BE2C (cell line): ENCODE results near the gene AKAP13.

Source experiments
- DNase-seq: peaks from one replicate; pipeline ENCODE4 v3.0.0-alpha.2; 2020
- H3K27me3 ChIP-seq: fragments of 250-450 bp; sonication (Bioruptor Pico); 2 replicates; pipeline ENCODE4 v1.5.1; 2020; ENCODE audit warnings: mild to moderate bottlenecking
- H3K36me3 ChIP-seq: fragments of 250-450 bp; sonication (Bioruptor Pico); 2 replicates; pipeline ENCODE4 v1.5.1; 2020; ENCODE audit warnings: mild to moderate bottlenecking
- H3K4me1 ChIP-seq: fragments of 250-450 bp; sonication (Bioruptor Pico); 2 replicates; pipeline ENCODE4 v1.5.1; 2020
- H3K4me3 ChIP-seq: 2 replicates; pipeline ENCODE4 v1.5.1; 2011; ENCODE audit warnings: low read depth, low read length
- H3K9me3 ChIP-seq: fragments of 250-450 bp; sonication (Bioruptor Pico); 2 replicates; pipeline ENCODE4 v1.5.1; 2020
- CTCF ChIP-seq: IDR thresholded peaks from 2 replicates; pipeline ENCODE4 v1.5.1; 2012; ENCODE audit warnings: mild to moderate bottlenecking, low read depth, low read length

AKAP13 gene

DNA sequence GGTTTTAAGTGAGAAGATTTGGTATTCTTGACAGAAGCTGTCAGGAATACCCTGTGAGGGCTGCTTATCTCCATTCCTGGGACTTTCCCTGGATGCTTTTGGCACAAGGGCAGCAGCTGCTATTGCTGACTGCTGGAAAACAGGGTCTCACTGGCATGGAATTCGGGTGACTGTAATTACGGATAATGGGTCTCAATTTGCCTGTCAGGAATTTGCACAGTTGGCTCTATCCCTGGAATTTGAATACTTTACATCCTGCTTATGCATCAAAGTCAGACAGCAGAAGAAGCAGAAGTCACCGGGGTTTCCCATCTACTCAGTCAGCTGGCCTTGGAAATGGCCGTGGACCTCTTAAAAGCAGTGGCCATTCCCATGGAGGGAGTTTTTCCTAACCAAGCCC lies 25.9 kb upstream of the AKAP13 start:
- no peaks in the 10 kb centered on the region; the same call in 1 of the 2 replicates for H3K4me1 ChIP-seq
- H3K9me3 ChIP-seq, result no peaks in the 10 kb centered on the region
- H3K27me3 ChIP-seq, result no peaks in the 10 kb centered on the region
- TF ChIP-seq CTCF, result no peak
- no peak for DNase-seq
- H3K4me3 ChIP-seq, result no peak overlapping the region
- no peaks in the 10 kb centered on the region for H3K36me3 ChIP-seq

DNA sequence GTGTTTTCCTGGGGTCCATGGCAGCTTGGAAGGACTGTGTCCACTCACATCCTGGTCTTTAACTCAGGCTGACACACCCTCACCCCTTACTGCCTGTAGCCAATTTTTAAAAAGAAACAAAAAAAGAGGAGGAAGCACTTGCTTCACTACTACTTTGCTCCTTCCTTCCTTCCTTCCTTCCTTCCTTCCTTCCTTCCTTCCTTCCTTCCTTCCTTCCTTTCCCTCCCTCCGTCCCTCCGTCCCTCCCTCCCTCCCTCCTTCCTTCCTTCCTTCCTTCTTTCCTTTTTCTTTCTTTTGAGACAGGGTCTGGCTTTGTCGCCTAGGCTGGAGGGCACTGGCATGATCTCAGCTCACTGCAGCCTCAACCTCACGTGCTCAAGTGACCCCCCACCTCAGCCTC lies 25.5 kb upstream of the AKAP13 start:
- H3K4me3 ChIP-seq, result no peak overlapping the region
- no peaks in the 10 kb centered on the region for H3K27me3 ChIP-seq
- H3K4me1 ChIP-seq, result no peaks in the 10 kb centered on the region; the same call in none of the 2 replicates
- H3K36me3 ChIP-seq, result no peaks in the 10 kb centered on the region
- TF ChIP-seq CTCF, result no peak
- H3K9me3 ChIP-seq, result no peaks in the 10 kb centered on the region
- no peak for DNase-seq

- Histone ChIP-seq H3K36me3 (no peaks in the 10 kb centered on the region), H3K4me1 (no peaks in the 10 kb centered on the region; the same call in none of the 2 replicates), H3K4me3 (no peak overlapping the region), H3K9me3 (no peaks in the 10 kb centered on the region), H3K27me3 (no peaks in the 10 kb centered on the region)
- DNase-seq, result no peak
- no peak for TF ChIP-seq CTCF
Observed at GRCh38 chr15:85356276-85356675, 24.1 kb upstream of the AKAP13 start.

- Histone ChIP-seq H3K9me3 (no peaks in the 10 kb centered on the region), H3K36me3 (no peaks in the 10 kb centered on the region), H3K4me3 (no peak overlapping the region), H3K27me3 (no peaks in the 10 kb centered on the region), H3K4me1 (no peaks in the 10 kb centered on the region; the same call in none of the 2 replicates)
- DNase-seq, result no peak
- TF ChIP-seq CTCF, result no peak
Observed at GRCh38 chr15:85361323-85361722, 19.1 kb upstream of the AKAP13 start.

- no peak for TF ChIP-seq CTCF
- no peaks in the 10 kb centered on the region for H3K9me3 ChIP-seq
- no peaks in the 10 kb centered on the region for H3K36me3 ChIP-seq
- H3K4me3 ChIP-seq, result no peak overlapping the region
- no peaks in the 10 kb centered on the region for H3K27me3 ChIP-seq
- H3K4me1 ChIP-seq, result no peaks in the 10 kb centered on the region; the same call in none of the 2 replicates
- no peak for DNase-seq
Observed at GRCh38 chr15:85362436-85363081, 17.8 kb upstream of the AKAP13 start.

GRCh38 chr15:85365980-85366379 lies 14.4 kb upstream of the AKAP13 start:
- no peak for TF ChIP-seq CTCF
- H3K4me3 ChIP-seq, result no peak overlapping the region
- no peaks in the 10 kb centered on the region for H3K36me3 ChIP-seq
- H3K9me3 ChIP-seq, result no peaks in the 10 kb centered on the region
- no peaks in the 10 kb centered on the region for H3K4me1 ChIP-seq
- no peaks in the 10 kb centered on the region for H3K27me3 ChIP-seq
- no peak for DNase-seq
